Fibroblast of skin of right biceps (primary cell): Measurements from ENCODE around the gene INTS6.

Source experiments
- DNase-seq: peaks from one replicate; pipeline ENCODE4 v3.0.0-alpha.2; 2013

Gene INTS6

GRCh38 chr13:51311957-51312520 lies 140.8 kb downstream of the INTS6 start:
- DNase-seq, result no peak
